KMS-11 (cell line): ENCODE data around the gene SLC4A8.

Source experiments
- H2AFZ ChIP-seq: fragments of 200-600 bp; sonication (generic); 2 replicates; pipeline ENCODE4 v1.6.1; 2016; ENCODE audit warnings: antibody characterized with exemption, mixed run types, low read depth
- H3K27ac ChIP-seq: fragments of 200-600 bp; sonication (generic); 2 replicates; pipeline ENCODE4 v1.6.1; 2016; ENCODE audit warnings: mild to moderate bottlenecking, mixed run types
- H3K27me3 ChIP-seq: fragments of 200-600 bp; sonication (generic); 2 replicates; pipeline ENCODE4 v1.6.1; 2017; ENCODE audit warnings: mild to moderate bottlenecking, low read depth, mixed run types, moderate library complexity; ENCODE audit not compliant: insufficient read depth
- H3K36me3 ChIP-seq: fragments of 200-600 bp; sonication (generic); 2 replicates; pipeline ENCODE4 v1.6.1; 2017; ENCODE audit warnings: mild to moderate bottlenecking, mixed run types; ENCODE audit not compliant: insufficient read depth
- H3K4me1 ChIP-seq: fragments of 200-600 bp; sonication (generic); 2 replicates; pipeline ENCODE4 v1.6.1; 2016; ENCODE audit warnings: mild to moderate bottlenecking, low read depth, mixed run types; ENCODE audit not compliant: poor library complexity, severe bottlenecking
- H3K4me2 ChIP-seq: fragments of 200-600 bp; sonication (generic); 2 replicates; pipeline ENCODE4 v1.7.0; 2016; ENCODE audit warnings: mild to moderate bottlenecking, mixed run types
- H3K4me3 ChIP-seq: fragments of 200-600 bp; sonication (generic); IDR thresholded peaks from 2 replicates; pipeline ENCODE4 v1.6.1; 2017; ENCODE audit warnings: low read depth, low read length, mixed read lengths; ENCODE audit not compliant: insufficient read depth
- H3K79me2 ChIP-seq: fragments of 200-600 bp; sonication (generic); 2 replicates; pipeline ENCODE4 v1.6.1; 2016; ENCODE audit warnings: low read depth, mixed run types; ENCODE audit not compliant: insufficient read depth
- H3K9ac ChIP-seq: fragments of 200-600 bp; sonication (generic); 2 replicates; pipeline ENCODE4 v1.6.1; 2016; ENCODE audit warnings: mild to moderate bottlenecking, mixed run types
- H4K20me1 ChIP-seq: fragments of 200-600 bp; sonication (generic); 2 replicates; pipeline ENCODE4 v1.6.1; 2016; ENCODE audit warnings: mild to moderate bottlenecking, mixed run types; ENCODE audit not compliant: insufficient read depth
- CTCF ChIP-seq: fragments of 200-600 bp; sonication (generic); conservative IDR thresholded peaks from 2 replicates; pipeline ENCODE4 v1.6.1; 2017; ENCODE audit warnings: low read depth, mild to moderate bottlenecking, antibody characterized with exemption, low read length, moderate library complexity, mixed read lengths

The SLC4A8 gene

GRCh38 chr12:51406859-51407258 is 17.8 kb upstream of the SLC4A8 start:
- no peak for TF ChIP-seq CTCF
- H3K4me3 ChIP-seq, result no peak overlapping the region

GRCh38 chr12:51407604-51408003 is 17.0 kb upstream of the SLC4A8 start:
- H3K27ac ChIP-seq, result no peak overlapping the region
- H3K4me1 ChIP-seq, result no peaks in the 10 kb centered on the region
- H3K79me2 ChIP-seq, result no peaks in the 10 kb centered on the region
- no peaks in the 10 kb centered on the region for H3K36me3 ChIP-seq
- no peak overlapping the region for H3K9ac ChIP-seq
- no peaks in the 10 kb centered on the region for H3K27me3 ChIP-seq
- H3K4me3 ChIP-seq, result no peak overlapping the region
- TF ChIP-seq CTCF, result no peak
- no peaks in the 10 kb centered on the region for H4K20me1 ChIP-seq
- no peak overlapping the region for H2AFZ ChIP-seq
- no peak overlapping the region for H3K4me2 ChIP-seq

More at GRCh38 chr12:51406859-51407258, 17.8 kb upstream of the SLC4A8 start:
- Histone ChIP-seq H3K79me2 (no peaks in the 10 kb centered on the region), H3K27ac (no peak overlapping the region), H3K4me1 (no peaks in the 10 kb centered on the region), H3K36me3 (no peaks in the 10 kb centered on the region), H3K9ac (no peak overlapping the region), H3K27me3 (no peaks in the 10 kb centered on the region), H3K4me2 (no peak overlapping the region), H2AFZ (no peak overlapping the region), H4K20me1 (no peaks in the 10 kb centered on the region)

- H3K9ac ChIP-seq, result no peak overlapping the region
- H3K79me2 ChIP-seq, result no peaks in the 10 kb centered on the region
- no peaks in the 10 kb centered on the region for H3K36me3 ChIP-seq
- no peaks in the 10 kb centered on the region for H3K27me3 ChIP-seq
- H3K27ac ChIP-seq, result no peak overlapping the region
- no peak overlapping the region for H2AFZ ChIP-seq
- no peak overlapping the region for H3K4me3 ChIP-seq
- no peak overlapping the region for H3K4me2 ChIP-seq
- H4K20me1 ChIP-seq, result no peaks in the 10 kb centered on the region
- no peak for TF ChIP-seq CTCF
- H3K4me1 ChIP-seq, result no peaks in the 10 kb centered on the region
Observed at GRCh38 chr12:51409846-51410245, 14.8 kb upstream of the SLC4A8 start.

- Histone ChIP-seq H3K36me3 (no peaks in the 10 kb centered on the region), H3K27me3 (no peaks in the 10 kb centered on the region), H3K4me2 (no peak overlapping the region), H3K9ac (no peak overlapping the region), H3K4me1 (no peaks in the 10 kb centered on the region), H4K20me1 (no peaks in the 10 kb centered on the region), H3K27ac (no peak overlapping the region), H3K79me2 (no peaks in the 10 kb centered on the region), H3K4me3 (no peak overlapping the region), H2AFZ (no peak overlapping the region)
- no peak for TF ChIP-seq CTCF
Observed at GRCh38 chr12:51413149-51413548, 11.5 kb upstream of the SLC4A8 start.
